HG03354 (cell line): ENCODE data around the gene POU6F2.
"Not testable (repeated sequence)": the region's sequence is repeated elsewhere in the genome, so short reads cannot be mapped to it uniquely, and the experiment has no call there.

Experiments used
- ATAC-seq: cut with Tn5 transposase; IDR thresholded peaks from one replicate; pipeline ENCODE4 v1.9.1; 2021; ENCODE audit warnings: mild to moderate bottlenecking; ENCODE audit not compliant: unreplicated experiment, poor library complexity, severe bottlenecking

Gene POU6F2

DNA sequence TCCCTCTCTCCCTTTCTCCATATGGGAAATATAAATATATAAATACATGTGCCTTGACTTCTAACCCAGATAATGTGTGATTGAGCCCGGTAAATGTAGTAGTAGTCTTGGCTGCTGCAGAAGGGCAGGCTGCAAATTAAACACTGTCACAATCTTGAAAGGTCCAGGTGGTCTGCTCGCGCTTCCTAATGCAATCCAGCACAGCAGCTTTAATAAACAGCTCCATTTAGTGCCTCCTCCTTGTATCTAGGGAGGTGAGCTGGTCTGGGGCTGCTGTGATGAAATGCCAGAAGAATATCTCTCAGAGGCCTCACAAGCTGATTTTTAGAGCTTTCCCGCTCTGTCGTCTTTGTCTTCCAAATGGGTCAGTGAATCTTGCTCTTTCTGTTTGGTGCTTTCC is 782 bp downstream of the POU6F2 start:
- ATAC-seq = no peak

DNA sequence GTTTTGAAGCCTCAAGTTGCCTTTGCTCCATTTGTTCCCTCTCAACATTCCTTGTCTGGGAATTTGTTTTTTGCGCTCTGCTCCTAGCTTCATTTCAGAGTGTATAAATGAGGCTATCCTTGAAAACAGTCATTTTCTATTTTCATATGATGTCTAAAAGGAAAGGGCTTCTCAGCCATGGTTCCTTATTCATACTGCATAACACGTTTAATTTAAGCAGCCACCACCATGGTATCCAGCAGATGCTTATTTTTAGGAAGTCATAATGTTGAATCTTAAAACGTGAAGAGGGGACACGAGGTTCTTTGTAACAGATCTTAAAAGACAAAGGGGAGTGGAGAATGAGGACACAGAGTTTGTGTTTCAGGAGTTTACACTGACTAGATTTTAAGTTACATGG is 14.5 kb downstream of the POU6F2 start:
- no peak for ATAC-seq

DNA sequence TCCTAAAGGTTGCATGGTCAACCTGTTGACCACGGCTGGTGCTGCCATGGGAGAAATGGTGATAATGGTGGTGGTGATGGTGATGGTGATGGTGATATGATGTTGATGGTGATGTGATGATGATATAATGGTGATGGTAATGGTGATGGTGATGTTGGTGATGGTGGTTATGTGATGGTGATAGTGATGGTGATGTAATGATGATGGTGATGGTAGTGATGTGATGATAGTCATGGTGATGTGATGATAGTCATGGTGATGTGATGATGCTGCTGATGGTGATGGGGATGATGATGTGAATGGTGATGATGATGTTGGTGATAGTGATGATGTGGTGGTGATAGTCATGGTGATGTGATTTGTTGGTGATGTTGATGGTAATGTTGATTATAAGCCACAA is 23.9 kb downstream of the POU6F2 start:
- ATAC-seq = no peak

DNA sequence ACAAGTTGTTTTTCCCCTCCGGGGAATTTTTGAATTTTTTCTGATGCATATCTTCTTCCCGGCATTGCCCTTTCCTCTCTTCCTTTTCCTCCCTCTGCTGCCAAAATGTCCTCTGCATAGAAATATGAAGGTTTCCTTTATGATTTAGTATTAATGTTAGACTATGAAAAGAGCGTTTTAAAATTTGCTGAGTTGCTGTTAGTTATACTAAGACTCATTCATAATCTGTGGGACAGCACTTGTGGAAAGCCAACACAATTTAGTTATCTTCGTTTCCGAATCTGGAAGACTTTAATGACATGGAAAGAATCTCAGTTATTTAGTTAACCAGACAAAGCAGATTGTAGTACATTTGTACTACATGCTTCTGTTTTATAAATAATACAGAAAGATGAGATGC is 25.0 kb downstream of the POU6F2 start:
- no peak for ATAC-seq

DNA sequence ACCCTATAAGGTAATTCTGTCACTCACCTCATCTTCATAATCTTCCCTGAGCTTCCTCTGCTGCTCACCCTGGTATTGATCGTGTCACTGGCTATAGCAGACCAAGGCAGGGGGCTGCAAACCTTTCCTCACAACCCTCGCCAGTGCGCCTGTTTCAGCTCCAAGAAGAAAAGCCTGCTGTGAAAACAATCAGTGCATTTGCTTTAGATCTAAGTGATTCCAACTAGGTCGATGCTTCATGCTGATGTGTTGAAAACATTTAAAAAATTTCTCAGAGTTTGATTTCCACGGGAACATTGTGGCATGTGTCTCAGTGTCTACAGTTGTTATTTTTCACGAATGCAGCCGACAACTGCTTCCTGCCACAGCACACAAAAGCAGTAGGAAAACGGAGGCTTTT is 27.3 kb downstream of the POU6F2 start:
- ATAC-seq = no peak

DNA sequence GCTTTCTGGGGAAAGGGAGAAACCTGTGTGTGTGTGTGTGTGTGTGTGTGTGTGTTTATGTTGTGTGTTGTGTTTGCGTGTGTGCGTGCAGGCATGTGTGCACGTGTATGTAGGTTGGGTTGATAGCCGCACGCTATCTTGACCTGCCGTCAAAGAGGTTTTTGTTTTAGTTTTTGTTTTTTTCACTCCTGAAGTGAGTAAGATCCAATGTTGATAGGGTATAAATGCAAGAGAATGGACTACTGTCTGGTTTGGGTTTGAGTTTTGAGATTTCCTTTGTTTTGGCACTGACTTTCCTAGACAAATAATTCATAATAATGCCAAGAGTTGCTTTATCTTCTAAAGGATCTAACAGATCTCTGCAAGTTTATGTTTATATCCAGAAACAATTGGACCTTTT is 27.8 kb downstream of the POU6F2 start:
- no peak for ATAC-seq

DNA sequence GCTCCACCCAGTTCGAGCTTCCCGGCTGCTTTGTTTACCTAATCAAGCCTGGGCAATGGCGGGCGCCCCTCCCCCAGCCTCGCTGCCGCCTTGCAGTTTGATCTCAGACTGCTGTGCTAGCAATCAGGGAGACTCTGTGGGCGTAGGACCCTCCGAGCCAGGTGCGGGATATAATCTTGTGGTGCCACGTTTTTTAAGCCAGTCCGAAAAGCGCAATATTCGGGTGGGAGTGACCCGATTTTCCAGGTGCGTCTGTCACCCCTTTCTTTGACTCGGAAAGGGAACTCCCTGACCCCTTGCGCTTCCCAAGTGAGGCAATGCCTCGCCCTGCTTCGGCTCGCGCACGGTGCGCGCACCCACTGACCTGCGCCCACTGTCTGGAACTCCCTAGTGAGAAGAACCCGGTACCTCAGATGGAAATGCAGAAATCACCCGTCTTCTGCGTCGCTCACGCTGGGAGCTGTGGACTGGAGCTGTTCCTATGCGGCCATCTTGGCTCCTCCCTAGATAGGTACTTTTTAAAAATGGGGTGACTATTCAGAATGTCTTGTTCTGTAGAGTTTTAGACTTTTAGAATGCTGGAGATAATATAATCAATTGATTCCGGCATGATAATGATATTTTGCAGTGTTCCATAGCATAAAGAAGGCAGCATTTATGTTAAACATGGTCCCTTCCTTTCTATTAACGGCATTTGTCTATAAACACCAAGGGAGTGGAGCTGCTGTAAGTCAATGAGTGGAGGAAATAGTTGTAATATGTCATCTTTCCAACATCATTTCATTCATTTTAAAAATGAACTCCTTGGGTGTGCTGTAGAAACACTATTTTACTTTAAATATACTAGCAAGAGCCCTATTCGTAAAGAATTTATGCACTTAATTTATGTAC is 35.6 kb downstream of the POU6F2 start:
- not testable (repeated sequence) for ATAC-seq

DNA sequence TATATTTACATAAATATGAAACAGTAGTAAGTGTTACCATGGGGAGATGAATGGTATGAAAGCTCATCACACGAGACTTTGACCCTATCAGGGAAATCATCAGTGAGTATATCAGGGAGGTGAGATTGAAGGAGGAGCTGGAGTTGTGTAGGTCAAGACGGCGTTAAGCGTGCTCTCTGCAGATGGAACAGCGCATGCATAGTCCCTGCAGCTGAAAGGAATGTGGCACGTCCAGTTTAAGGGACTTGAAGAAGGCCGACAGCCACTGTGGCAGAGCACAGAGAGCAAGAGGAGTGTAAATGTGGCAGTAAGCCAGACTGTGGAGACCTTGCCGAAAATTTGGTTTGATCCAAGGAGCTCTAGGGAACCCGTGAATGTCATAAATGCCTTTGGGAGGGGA is 38.9 kb downstream of the POU6F2 start:
- no peak for ATAC-seq

DNA sequence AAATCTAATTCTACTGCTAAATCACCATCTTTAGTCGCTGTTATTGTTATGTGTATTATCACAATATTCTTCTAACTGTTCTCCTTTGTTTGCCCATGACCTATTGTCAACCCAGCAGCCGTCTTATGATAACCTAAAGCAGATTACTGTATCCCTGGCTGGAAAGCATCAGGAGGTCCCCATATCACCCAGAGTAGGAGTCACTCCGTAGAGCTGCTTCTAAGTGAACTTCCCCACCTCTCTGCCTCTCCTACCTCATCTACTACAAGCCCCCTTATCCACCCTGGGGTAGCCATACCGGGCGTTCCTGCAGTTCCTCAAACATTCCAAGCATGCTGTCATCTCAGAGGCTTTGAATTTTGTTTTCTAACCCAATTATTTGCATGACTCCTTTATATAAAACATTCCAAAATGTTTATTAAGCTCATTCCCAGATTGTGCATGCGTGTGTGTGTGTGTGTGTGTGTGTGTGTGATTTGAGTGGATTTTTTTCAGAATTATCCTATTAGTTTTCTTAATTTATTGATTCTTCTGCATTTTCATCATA is 39.7 kb downstream of the POU6F2 start:
- no peak for ATAC-seq

DNA sequence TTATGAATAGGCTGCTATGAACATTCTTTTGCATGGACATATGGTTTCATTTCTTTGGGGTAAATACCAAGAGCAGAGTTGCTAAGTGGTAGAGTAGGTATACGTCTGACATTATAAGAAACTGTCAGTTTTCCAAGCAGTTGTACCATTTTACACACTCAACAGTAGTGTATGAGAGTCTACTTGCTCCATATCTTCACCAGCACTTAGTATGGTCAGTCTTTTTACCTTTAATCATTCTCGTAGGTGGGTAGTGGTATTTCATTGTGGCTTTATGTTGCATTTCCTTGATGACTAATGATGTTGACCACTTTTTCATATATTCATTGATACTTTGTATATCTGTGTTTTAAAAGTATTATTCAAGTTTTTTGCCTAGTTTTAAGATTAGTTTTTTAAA is 45.1 kb downstream of the POU6F2 start:
- ATAC-seq = no peak

DNA sequence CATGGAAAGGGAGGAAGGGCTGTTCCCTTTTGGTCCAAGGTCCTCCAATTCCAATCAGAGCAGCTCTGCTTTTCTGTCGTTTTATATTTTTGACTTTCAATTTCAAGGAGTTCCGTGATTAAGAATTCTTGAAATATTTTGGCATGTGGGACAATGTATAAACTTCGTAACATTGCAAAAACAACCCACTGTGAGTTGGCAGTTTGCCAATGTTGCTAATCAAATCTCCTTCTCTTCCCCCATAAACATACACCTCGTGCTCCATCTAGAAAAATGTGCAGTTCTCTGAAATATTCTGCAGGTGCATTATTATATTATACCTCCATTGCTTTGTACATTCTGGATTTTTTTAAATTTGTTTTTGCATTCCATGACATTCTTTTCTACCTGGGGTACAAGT is 49.8 kb downstream of the POU6F2 start:
- no peak for ATAC-seq

DNA sequence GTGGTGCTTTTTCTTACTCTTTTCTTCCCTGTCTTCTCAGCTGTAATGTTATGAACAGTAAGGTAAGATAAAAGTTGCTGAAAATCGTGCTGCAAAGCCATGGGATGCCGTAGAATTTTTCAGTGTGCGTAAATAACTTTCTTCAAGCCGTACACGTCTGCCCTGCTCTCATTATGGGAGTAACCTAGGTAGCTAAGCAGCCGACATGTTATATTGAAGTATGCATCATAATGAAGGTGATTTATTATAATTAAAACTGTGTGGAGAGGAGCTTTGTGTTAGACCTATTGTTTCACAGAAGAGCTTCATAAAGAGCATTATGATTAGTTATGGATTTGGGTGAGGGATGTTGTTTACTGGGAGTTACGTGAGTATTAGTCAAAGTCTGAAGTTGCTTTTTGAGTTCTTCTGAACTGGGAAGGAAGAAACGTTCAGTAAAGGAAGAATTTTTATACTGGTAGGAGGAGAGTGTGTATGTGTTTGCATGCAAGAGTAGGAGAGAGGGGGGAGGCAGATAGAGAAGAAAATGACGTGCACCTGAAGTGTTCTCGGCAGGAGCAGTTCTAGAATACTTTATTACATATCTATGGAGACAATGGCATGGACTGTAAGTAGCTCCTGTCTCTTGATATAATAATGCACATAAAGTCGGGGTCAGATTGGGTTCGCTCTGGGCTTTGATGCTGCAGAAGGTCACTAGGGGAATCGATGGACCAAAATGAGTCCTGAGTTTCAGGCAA is 56.3 kb downstream of the POU6F2 start:
- ATAC-seq = no peak

DNA sequence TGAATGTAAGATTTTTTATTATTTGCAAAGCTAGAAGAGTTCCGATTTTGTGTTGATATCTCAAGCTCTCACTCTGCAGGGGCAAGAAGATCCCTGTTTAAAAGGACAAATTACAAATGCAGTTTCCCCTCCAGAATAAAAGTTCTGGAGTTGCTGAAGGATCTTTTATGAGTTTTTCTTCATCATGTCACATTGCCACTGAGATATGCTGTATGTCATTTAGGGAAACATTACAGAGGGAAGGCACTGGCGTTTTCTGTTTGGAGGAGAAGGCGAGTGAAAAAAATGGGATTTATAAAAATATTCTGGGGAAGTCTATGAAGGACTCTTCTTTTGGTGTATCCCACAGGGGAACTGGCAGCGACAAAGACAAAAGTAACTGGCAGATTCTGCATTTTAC is 57.4 kb downstream of the POU6F2 start:
- ATAC-seq = no peak

DNA sequence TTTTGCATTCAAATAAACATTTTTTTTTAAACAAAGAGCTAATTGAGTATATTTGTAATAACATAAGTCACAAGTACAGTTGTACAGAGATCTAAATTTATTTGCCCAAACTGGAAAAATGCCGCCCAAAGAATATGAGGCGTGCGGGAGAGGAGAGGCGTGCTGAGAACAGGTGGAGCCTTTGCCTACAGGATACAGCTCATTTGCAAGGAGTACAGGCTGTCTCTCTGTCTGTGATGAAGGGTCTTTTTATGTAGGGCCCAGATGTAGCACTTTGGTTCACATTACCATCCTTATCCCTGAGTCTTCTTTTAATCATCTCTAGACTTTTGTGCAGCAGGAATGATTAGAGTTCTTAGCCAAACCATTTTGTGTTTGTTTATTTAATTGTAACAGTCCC is 58.2 kb downstream of the POU6F2 start:
- ATAC-seq = no peak

DNA sequence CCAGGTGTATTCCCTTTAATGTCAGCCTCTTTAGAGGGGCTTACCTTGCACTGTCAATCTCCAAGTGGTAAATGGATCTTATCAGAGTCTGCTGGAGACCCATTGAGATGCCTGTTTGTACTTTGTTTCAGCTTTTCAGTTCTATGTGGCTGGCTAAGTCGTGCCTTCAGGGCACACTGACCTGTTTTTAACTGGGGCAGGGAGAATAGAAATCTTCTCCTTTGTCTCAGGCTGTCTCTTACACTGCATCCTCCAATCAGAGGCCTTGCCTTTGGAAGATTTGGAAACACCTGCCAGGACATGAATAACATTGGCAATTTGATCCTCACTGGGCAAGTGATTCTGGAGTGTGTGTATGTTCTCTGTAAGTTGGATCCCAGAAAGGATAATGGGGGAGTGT is 65.0 kb downstream of the POU6F2 start:
- no peak for ATAC-seq

DNA sequence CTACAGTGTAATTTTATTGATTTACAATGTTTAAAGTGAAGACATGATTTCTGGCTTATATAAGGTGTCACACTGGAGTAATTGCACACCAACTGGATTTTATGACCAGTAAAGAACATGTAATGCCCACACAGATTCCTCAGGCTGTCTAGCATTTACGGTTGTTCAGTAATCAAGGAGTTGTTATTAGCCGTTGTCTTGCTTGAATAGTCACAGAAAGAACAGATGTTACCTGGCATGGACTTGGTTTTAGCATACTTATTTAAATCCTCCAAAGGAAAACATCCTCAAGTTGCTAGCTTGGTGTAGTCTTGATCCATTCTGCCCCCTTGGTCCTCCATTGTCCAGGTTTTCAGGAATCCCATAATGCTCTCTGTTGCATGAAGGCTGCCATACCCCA is 65.8 kb downstream of the POU6F2 start:
- ATAC-seq = no peak

DNA sequence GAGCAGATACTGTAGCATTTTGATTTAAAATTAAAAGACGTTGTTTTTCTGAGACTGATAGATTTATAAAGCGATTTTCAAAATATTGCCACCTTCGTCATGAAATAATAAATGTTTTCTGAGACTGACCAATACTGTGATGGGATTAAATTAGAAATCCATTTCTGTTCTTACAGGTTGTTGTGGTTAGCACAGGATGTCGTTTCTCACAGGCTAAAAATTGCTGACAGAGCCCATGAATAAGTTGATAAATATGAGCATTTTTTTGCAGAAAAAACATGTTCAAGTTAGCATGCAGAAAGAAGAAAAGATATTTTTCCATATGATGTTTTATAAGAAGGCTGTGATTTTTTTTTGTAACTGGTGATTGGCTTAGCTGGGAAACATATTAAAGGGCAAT is 66.8 kb downstream of the POU6F2 start:
- no peak for ATAC-seq

DNA sequence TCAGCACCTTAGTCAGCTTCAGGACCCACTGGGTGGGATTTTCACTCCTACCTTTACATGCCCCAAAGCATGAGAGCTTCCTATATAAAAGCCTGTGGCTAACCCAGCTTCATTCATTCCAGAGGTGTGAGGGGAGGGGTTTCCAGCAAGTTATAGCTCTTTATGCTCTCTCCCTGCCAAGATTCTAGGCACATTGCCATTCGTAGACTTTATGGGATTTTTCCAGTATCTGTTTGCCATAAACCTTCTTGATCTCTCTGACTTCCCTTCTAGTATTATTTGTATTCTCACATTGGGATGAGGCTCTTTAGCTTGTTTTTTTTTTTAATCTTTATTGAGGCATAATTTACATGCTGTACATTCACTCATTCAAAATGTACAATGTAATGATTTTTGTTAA is 67.5 kb downstream of the POU6F2 start:
- no peak for ATAC-seq

DNA sequence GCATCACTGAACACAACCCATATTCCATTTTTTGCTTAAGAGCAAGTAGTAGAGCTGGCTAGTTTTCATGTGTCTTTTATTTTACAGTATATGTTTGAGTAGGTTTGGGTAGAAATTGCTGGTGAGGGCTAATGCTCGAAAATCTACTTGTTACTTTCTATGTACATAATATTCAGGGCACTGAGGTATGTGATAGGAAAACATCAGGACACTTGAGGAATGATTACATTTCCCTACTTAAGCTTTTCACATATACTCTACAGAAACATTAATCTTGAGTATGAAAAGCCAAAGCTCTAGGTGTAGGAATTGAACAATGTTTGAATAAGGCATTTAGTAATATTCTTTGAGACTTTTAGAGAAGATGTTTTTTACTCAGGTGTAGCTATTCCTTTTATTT is 73.6 kb downstream of the POU6F2 start:
- ATAC-seq = no peak

DNA sequence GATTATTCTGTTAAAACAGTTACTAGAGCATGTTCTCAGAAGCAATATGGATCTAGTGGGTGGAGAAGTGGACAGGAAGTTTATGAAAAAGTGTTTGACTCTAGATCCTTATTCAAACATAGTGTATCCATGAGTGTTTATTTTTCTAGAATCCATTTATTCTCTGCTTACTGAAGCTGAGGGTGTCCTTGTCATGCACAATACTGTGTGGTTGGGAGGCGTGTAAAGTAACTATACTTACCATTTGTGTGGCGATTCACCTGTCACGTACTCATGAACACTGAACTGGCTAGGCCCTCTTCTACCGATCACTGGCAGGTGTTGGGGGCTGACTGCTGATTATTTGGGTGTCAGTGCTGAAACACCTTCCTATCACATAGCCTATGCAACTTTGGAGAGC is 74.0 kb downstream of the POU6F2 start:
- ATAC-seq = no peak

DNA sequence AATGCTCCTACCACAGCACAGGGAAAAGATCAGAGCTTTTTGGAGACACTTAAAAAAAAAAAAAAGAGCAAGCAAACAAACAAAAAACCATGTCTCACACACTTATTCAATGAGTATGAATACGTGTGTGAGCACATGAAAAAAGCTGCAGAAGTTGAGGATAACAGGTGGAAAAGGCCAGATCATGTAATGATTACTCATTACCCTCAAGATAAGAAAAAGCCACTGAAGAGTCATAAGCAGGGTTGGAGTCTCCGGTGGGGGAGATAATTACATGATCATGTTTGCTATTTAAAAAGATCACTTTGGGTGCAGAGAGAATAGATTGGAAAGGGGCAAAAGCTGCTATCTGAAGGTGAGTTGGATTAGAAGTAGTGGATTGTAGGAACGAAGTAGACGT is 77.0 kb downstream of the POU6F2 start:
- ATAC-seq = no peak
